DND-41 (cell line): ENCODE data around the gene EHBP1.

Experiments used
- ATAC-seq: fragments of 200-7000 bp; cut with Tn5 transposase; 3 replicates; pipeline ENCODE4 v1.9.1; 2021; ENCODE audit warnings: low read depth; ENCODE audit not compliant: insufficient read depth
- DNase-seq: peaks from one replicate; pipeline ENCODE4 v3.0.0-alpha.2; 2020
- H2AFZ ChIP-seq: 2 replicates; pipeline ENCODE4 v1.6.0; 2012; ENCODE audit warnings: low read depth, low read length
- H3K27ac ChIP-seq: 2 replicates; pipeline ENCODE4 v1.5.1; 2012; ENCODE audit warnings: low read length, inconsistent platforms
- H3K27me3 ChIP-seq: fragments of 200-600 bp; sonication (generic); 2 replicates; pipeline ENCODE4 v1.6.0; 2012; ENCODE audit warnings: low read length, mild to moderate bottlenecking, inconsistent platforms; ENCODE audit not compliant: insufficient read depth, poor library complexity
- H3K36me3 ChIP-seq: 2 replicates; pipeline ENCODE4 v1.5.1; 2012; ENCODE audit warnings: low read length, inconsistent platforms; ENCODE audit not compliant: insufficient read depth
- H3K4me1 ChIP-seq: 2 replicates; pipeline ENCODE4 v1.5.1; 2012; ENCODE audit warnings: mild to moderate bottlenecking, low read length; ENCODE audit not compliant: insufficient read depth
- H3K4me2 ChIP-seq: 2 replicates; pipeline ENCODE4 v1.6.0; 2012; ENCODE audit warnings: mild to moderate bottlenecking, moderate library complexity, low read length, inconsistent platforms; ENCODE audit not compliant: insufficient read depth
- H3K4me3 ChIP-seq, 2 experiments: fragments of 200-600 bp in 1 of 2; shearing (Covaris generic) in 1 of 2; 2 replicates each; pipeline ENCODE4 v1.5.1; 2012 to 2016; ENCODE audit warnings: inconsistent platforms in 2 of 2, low read length in 2 of 2, mild to moderate bottlenecking in 2 of 2, low read depth in 1 of 2, moderate library complexity in 1 of 2
- H3K79me2 ChIP-seq: 2 replicates; pipeline ENCODE4 v1.6.0; 2012; ENCODE audit warnings: low read length, inconsistent platforms; ENCODE audit not compliant: insufficient read depth
- H3K9ac ChIP-seq: 2 replicates; pipeline ENCODE4 v1.6.0; 2012; ENCODE audit warnings: low read depth, mild to moderate bottlenecking, inconsistent platforms, low read length, moderate library complexity
- H3K9me3 ChIP-seq: 2 replicates; pipeline ENCODE4 v1.5.1; 2012; ENCODE audit warnings: low read length, moderate library complexity, mild to moderate bottlenecking, inconsistent platforms; ENCODE audit not compliant: insufficient read depth, severe bottlenecking
- H4K20me1 ChIP-seq: 2 replicates; pipeline ENCODE4 v1.6.0; 2012; ENCODE audit warnings: low read length; ENCODE audit not compliant: insufficient read depth
- CTCF ChIP-seq: IDR thresholded peaks from 2 replicates; pipeline ENCODE4 v1.5.1; 2012; ENCODE audit warnings: borderline replicate concordance, low read length, moderate library complexity, mild to moderate bottlenecking; ENCODE audit not compliant: poor library complexity, severe bottlenecking; ENCODE audit errors: extremely low read depth
- EZH2 ChIP-seq: IDR thresholded peaks from 3 replicates; pipeline ENCODE4 v1.6.1; 2012; ENCODE audit warnings: borderline replicate concordance, low read depth, mild to moderate bottlenecking, moderate library complexity, low read length, inconsistent platforms; ENCODE audit not compliant: severe bottlenecking

The EHBP1 gene

GRCh38 chr2:62817995-62818713, 112.6 kb downstream of the EHBP1 start:
- H3K9ac ChIP-seq, result no peak overlapping the region

GRCh38 chr2:62822549-62822948, 117.0 kb downstream of the EHBP1 start:
- Histone ChIP-seq H3K36me3 (peaks cover 12% of the 10 kb centered on the region), H3K27ac (no peak overlapping the region), H3K9ac (no peak overlapping the region), H3K27me3 (no peaks in the 10 kb centered on the region), H3K9me3 (no peaks in the 10 kb centered on the region), H4K20me1 (no peaks in the 10 kb centered on the region), H3K4me3 (no peak overlapping the region), H3K4me1 (no peaks in the 10 kb centered on the region), H2AFZ (no peak overlapping the region), H3K4me2 (no peak overlapping the region), H3K79me2 (0 out of 2 replicates have a peak, but pooled peaks cover under 1% of the 10 kb centered on the region)
- DNase-seq, result no peak
- TF ChIP-seq CTCF (no peak), EZH2 (no peak)
- no peak for ATAC-seq

More at GRCh38 chr2:62817995-62818713, 112.6 kb downstream of the EHBP1 start:
- Histone ChIP-seq H3K9me3 (no peaks in the 10 kb centered on the region), H3K4me1 (peaks cover 22% of the 10 kb centered on the region), H3K4me2 (no peak overlapping the region), H3K79me2 (peaks cover 15% of the 10 kb centered on the region), H2AFZ (no peak overlapping the region), H4K20me1 (no peaks in the 10 kb centered on the region), H3K36me3 (no peaks in the 10 kb centered on the region), H3K27ac (no peak overlapping the region), H3K27me3 (no peaks in the 10 kb centered on the region), H3K4me3 (no peak overlapping the region)
- DNase-seq, result no peak
- TF ChIP-seq EZH2, result no peak
- no peak for TF ChIP-seq CTCF
- no peak for ATAC-seq

- Histone ChIP-seq H3K4me1 (no peaks in the 10 kb centered on the region), H3K27ac (no peak overlapping the region), H3K79me2 (no peaks in the 10 kb centered on the region), H3K9ac (no peak overlapping the region), H3K36me3 (peaks cover 19% of the 10 kb centered on the region), H3K4me2 (no peak overlapping the region), H4K20me1 (no peaks in the 10 kb centered on the region), H3K27me3 (no peaks in the 10 kb centered on the region), H3K4me3 (no peak overlapping the region), H2AFZ (no peak overlapping the region), H3K9me3 (no peaks in the 10 kb centered on the region)
- ATAC-seq (no peak), DNase-seq (no peak)
- no peak for TF ChIP-seq CTCF
- no peak for TF ChIP-seq EZH2
Measured at GRCh38 chr2:62824388-62824787, 118.9 kb downstream of the EHBP1 start.

- Histone ChIP-seq H4K20me1 (no peaks in the 10 kb centered on the region), H3K4me1 (no peaks in the 10 kb centered on the region), H3K4me3 (no peak overlapping the region), H3K9ac (no peak overlapping the region), H3K27ac (no peak overlapping the region), H3K9me3 (no peaks in the 10 kb centered on the region), H3K4me2 (no peak overlapping the region), H3K79me2 (no peaks in the 10 kb centered on the region), H3K36me3 (peaks cover 23% of the 10 kb centered on the region), H3K27me3 (no peaks in the 10 kb centered on the region), H2AFZ (no peak overlapping the region)
- TF ChIP-seq EZH2 (no peak), CTCF (no peak)
- DNase-seq (no peak), ATAC-seq (no peak)
Measured at GRCh38 chr2:62826141-62826540, 120.6 kb downstream of the EHBP1 start.
